ENCODE results near the gene PER2. TPM values are rescaled to one million over a fixed set of nuclear protein-coding genes. Genes with fewer than 3 reads are reported as not detected.
"Not testable (repeated sequence)": the region's sequence is repeated elsewhere in the genome, so short reads cannot be mapped to it uniquely, and the experiment has no call there.

Gene PER2
- total RNA-seq, 1 donor from 2014 or later = 3.8 TPM

DNA sequence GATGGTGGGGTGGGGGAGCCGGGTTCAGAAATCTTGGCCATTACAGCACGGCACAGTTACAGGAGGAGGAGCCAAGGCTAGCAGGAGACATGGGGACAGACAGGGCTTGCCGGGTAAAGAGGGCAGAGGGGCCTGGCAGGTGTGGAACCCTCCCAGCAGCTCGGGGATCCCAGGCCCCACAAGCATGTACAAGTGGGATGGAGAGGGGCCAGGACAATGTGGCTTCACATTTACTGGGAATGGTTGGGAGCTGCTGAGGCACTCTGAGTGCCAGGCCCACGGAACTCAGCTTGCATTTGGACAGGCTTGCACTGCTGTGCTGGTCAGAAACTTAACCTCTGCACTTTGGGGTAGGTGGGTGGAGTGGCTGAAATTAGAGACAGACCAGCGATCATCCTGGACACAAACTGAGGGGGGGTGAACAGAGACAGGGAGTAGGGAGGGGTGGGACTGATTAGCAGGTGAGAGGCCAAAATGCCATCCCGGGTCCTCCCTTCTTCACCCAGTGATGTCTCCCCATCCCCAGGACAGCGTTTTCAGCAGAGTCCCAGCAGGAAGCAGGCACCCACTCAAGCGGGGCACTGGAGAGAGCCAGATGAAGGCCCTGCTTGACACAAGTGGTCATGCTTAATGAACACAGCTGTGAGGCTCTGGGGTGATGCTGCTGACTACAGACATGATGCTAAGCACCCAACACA is 9.6 kb downstream of the PER2 start:
- Mint-ChIP-seq H3K27ac (ENCODE audit: unreplicated experiment) (no peak overlapping the region), H3K36me3 (ENCODE audit: unreplicated experiment) (peaks cover 5% of the 10 kb centered on the region), H3K27me3 (ENCODE audit: unreplicated experiment) (peaks cover 9% of the 10 kb centered on the region), H3K9me3 (ENCODE audit: unreplicated experiment) (peaks cover 2% of the 10 kb centered on the region), H3K4me3 (ENCODE audit: unreplicated experiment) (no peak overlapping the region), H3K4me1 (ENCODE audit: low read depth, unreplicated experiment) (no peaks in the 10 kb centered on the region)
- TF ChIP-seq, protein P1, sequence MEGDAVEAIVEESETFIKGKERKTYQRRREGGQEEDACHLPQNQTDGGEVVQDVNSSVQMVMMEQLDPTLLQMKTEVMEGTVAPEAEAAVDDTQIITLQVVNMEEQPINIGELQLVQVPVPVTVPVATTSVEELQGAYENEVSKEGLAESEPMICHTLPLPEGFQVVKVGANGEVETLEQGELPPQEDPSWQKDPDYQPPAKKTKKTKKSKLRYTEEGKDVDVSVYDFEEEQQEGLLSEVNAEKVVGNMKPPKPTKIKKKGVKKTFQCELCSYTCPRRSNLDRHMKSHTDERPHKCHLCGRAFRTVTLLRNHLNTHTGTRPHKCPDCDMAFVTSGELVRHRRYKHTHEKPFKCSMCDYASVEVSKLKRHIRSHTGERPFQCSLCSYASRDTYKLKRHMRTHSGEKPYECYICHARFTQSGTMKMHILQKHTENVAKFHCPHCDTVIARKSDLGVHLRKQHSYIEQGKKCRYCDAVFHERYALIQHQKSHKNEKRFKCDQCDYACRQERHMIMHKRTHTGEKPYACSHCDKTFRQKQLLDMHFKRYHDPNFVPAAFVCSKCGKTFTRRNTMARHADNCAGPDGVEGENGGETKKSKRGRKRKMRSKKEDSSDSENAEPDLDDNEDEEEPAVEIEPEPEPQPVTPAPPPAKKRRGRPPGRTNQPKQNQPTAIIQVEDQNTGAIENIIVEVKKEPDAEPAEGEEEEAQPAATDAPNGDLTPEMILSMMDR (IDR thresholded peaks at IDR 0.05; ENCODE audit: partially characterized antibody, unreplicated experiment) = no peak
- DNase-seq = no peak

DNA sequence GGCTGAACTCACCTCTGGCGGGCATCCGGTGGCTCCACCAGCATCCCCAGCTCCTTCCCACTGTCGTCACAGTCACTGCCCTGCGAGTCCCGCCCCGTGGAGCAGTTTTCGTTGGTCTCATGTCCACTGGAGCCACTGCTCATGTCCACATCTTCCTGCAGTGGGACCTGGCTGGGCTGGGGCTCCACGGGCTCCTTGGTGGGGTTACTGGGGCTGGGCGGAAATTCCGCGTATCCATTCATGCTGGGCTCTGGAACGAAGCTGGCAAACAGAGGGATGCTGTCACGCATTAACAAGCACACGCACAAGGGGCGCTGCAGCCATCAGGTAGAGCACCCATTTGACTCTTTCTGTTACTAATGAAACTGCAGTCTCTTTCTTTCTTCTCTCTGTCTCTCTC is 10.7 kb downstream of the PER2 start:
- peaks cover 2% of the 10 kb centered on the region for H3K9me3 Mint-ChIP-seq (ENCODE audit: unreplicated experiment)
- peaks cover 6% of the 10 kb centered on the region for H3K27me3 Mint-ChIP-seq (ENCODE audit: unreplicated experiment)
- peaks cover 9% of the 10 kb centered on the region for H3K36me3 Mint-ChIP-seq (ENCODE audit: unreplicated experiment)
- no peak overlapping the region for H3K4me3 Mint-ChIP-seq (ENCODE audit: unreplicated experiment)
- TF ChIP-seq, protein P1 (IDR thresholded peaks at IDR 0.05; ENCODE audit: partially characterized antibody, unreplicated experiment) = peak; percentile 38
- H3K27ac Mint-ChIP-seq (ENCODE audit: unreplicated experiment) = no peak overlapping the region
- DNase-seq = peak; percentile 49
- no peaks in the 10 kb centered on the region for H3K4me1 Mint-ChIP-seq (ENCODE audit: low read depth, unreplicated experiment)

DNA sequence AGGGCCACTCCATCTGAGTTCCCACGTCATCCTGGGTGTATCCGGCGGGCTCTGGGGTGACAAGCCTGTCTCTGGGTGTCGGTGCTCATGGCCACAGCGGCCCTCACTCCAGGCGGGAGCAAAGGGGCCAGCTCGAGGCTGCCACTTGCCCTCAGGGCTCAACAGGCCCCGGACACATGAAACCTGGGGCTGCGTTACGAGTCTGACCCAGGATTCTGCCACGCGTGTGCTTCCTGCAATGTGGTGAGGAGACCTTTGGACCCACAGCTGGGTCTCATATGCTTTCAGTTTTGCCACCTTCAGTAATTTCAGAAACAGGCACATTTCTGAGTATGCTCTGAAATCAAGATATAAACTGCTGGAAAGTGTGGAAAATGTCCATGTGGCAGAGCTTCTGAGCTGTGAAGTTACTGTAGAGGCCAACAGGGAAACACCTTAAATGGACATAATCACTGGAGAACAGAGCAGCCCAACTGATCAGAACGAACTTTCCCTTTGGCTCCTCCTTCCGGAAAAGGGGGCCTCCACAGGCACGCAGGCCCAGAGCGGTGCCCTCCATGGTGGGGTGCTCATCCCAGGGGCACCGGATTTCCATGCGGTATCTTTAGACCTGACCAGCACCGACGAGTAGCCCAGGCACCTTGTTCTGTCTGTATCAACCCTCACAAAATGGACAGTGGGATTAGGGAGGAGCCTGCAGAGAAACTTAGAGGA is 14.1 kb downstream of the PER2 start:
- Mint-ChIP-seq H3K27me3 (ENCODE audit: unreplicated experiment) (peaks cover 6% of the 10 kb centered on the region), H3K36me3 (ENCODE audit: unreplicated experiment) (peaks cover 9% of the 10 kb centered on the region), H3K4me1 (ENCODE audit: low read depth, unreplicated experiment) (no peaks in the 10 kb centered on the region), H3K9me3 (ENCODE audit: unreplicated experiment) (peaks cover 2% of the 10 kb centered on the region), H3K27ac (ENCODE audit: unreplicated experiment) (no peak overlapping the region), H3K4me3 (ENCODE audit: unreplicated experiment) (no peak overlapping the region)
- TF ChIP-seq, protein P1 (IDR thresholded peaks at IDR 0.05; ENCODE audit: partially characterized antibody, unreplicated experiment) = no peak
- peak; percentile 6 for DNase-seq

DNA sequence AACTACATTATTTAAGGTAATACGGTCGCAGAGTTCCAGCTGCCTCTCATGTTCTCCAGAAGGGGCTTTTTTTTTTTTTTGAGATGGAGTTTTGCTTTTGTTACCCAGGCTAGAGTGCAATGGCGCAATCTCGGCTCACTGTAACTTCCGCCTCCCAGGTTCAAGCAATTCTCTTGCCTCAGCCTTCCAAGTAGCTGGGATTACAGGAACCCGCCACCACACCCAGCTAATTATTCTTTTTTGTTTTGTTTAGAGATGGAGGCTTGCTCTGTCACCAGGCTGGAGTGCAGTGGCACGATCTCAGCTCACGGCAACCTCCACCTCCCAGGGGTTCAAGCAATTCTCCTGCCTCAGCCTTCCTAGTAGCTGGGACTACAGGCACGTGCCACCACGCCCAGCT is 15.0 kb downstream of the PER2 start:
- not testable (repeated sequence) for H3K9me3 Mint-ChIP-seq (ENCODE audit: unreplicated experiment); DNase-seq; H3K36me3 Mint-ChIP-seq (ENCODE audit: unreplicated experiment); H3K4me1 Mint-ChIP-seq (ENCODE audit: low read depth, unreplicated experiment); H3K27me3 Mint-ChIP-seq (ENCODE audit: unreplicated experiment); H3K4me3 Mint-ChIP-seq (ENCODE audit: unreplicated experiment); H3K27ac Mint-ChIP-seq (ENCODE audit: unreplicated experiment)

- peak; percentile 10 for DNase-seq
- H3K27me3 Mint-ChIP-seq (ENCODE audit: unreplicated experiment) = peaks cover 5% of the 10 kb centered on the region
- no peak overlapping the region for H3K4me3 Mint-ChIP-seq (ENCODE audit: unreplicated experiment)
- no peak overlapping the region for H3K27ac Mint-ChIP-seq (ENCODE audit: unreplicated experiment)
- peaks cover 9% of the 10 kb centered on the region for H3K36me3 Mint-ChIP-seq (ENCODE audit: unreplicated experiment)
- TF ChIP-seq, protein P1 (IDR thresholded peaks at IDR 0.05; ENCODE audit: partially characterized antibody, unreplicated experiment) = no peak
- H3K9me3 Mint-ChIP-seq (ENCODE audit: unreplicated experiment) = peaks cover 2% of the 10 kb centered on the region
- no peaks in the 10 kb centered on the region for H3K4me1 Mint-ChIP-seq (ENCODE audit: low read depth, unreplicated experiment)
Measured at GRCh38 chr2:238272156-238272555, 16.3 kb downstream of the PER2 start.

DNA sequence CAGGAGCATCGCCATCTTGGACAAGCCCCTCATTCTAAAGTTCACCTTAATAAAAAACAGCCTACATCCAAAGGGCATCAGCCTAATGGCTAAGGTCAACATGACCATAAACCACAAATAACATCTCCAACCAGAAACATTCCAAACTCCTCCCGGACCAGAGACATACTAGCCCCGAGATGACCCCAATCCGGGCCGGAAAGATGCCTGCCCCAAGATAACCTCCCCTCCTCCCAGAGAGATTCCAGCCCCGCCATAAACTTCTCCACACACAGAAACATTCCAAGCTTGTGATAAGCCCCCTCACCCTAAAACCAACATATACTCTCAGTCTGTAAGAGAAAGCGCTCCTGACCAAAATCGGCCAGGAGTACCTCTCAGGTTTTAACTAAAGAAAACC is 16.7 kb downstream of the PER2 start:
- not testable (repeated sequence) for H3K4me1 Mint-ChIP-seq (ENCODE audit: low read depth, unreplicated experiment); H3K4me3 Mint-ChIP-seq (ENCODE audit: unreplicated experiment); H3K9me3 Mint-ChIP-seq (ENCODE audit: unreplicated experiment); H3K27me3 Mint-ChIP-seq (ENCODE audit: unreplicated experiment); H3K27ac Mint-ChIP-seq (ENCODE audit: unreplicated experiment); H3K36me3 Mint-ChIP-seq (ENCODE audit: unreplicated experiment)
- DNase-seq = peak; percentile 8
